K562 (cell line): ENCODE results near the gene GABRP. TPM values are rescaled to one million over a fixed set of nuclear protein-coding genes. Genes with fewer than 3 reads are reported as not detected.
A peak's percentile ranks its signal among the peaks of the same experiment; 100 is the strongest.

Experiments used
- ATAC-seq: fragments of 200-7000 bp; cut with Tn5 transposase; 3 replicates; pipeline ENCODE4 v1.9.1; 2020; ENCODE audit warnings: moderate library complexity
- BruUV-seq: library from RNA; stranded (reverse); fragments of 400-500 nt; replicated peaks from 2 replicates; lab custom pipeline; 2021; lab: Mats Ljungman, UMichigan
- CTCF ChIA-PET: fragments of 300-600 bp; formaldehyde crosslinking; extraction: SDS; loops from one replicate; lab custom pipeline; 2021; ENCODE audit warnings: low intra/inter-chr PET ratio; lab: Yijun Ruan, JAX
- POLR2A ChIA-PET: fragments of 300-600, 350-650 bp; sonication (Branson Sonifier 250); formaldehyde crosslinking; extraction: SDS; loops from one replicate; lab custom pipeline; 2021; ENCODE audit warnings: antibody characterized with exemption, inconsistent platforms; lab: Yijun Ruan, JAX
- DNase-seq, 4 experiments: peaks; one replicate each; pipeline versions ENCODE4 v3.0.0 to v3.0.0-alpha.2; 2011 to 2018; ENCODE audit warnings: low spot score in 3 of 4, mixed read lengths in 3 of 4; ENCODE audit errors: extremely low read depth in 1 of 4
- FAIRE-seq: peaks from 2 replicates; lab custom pipeline; 2011; peaks lifted over from hg19 to GRCh38; lab: Jason Lieb, UNC
- H2AFZ ChIP-seq: 2 replicates; pipeline ENCODE4 v1.6.0; 2011; ENCODE audit warnings: low read depth, low read length, control low read depth, inconsistent platforms
- H3K27ac ChIP-seq: fragments of 200-600 bp; 3 replicates; pipeline ENCODE4 v1.8.0; 2011; ENCODE audit warnings: low read depth, mild to moderate bottlenecking, control low read depth, inconsistent platforms, low read length, moderate library complexity, mixed read lengths; ENCODE audit errors: extremely low read depth
- H3K27me3 ChIP-seq, 2 experiments: fragments of 300-600 bp in 1 of 2; 2 replicates in 1 of 2; 3 replicates in 1 of 2; pipeline versions ENCODE4 v1.6.0 to v1.8.0; 2011; ENCODE audit warnings: inconsistent platforms in 2 of 2, low read length in 2 of 2, mild to moderate bottlenecking in 1 of 2, mixed read lengths in 1 of 2, moderate library complexity in 1 of 2; ENCODE audit not compliant: control insufficient read depth in 2 of 2, insufficient read depth in 2 of 2
- H3K36me3 ChIP-seq: fragments of 300-600 bp; 3 replicates; pipeline ENCODE4 v1.8.0; 2011; ENCODE audit warnings: mild to moderate bottlenecking, low read length, inconsistent platforms; ENCODE audit not compliant: control insufficient read depth, insufficient read depth
- H3K4me1 ChIP-seq, 2 experiments: fragments of 200-600 bp in 1 of 2; replicated peaks in 1 of 2; 2 replicates in 1 of 2; 3 replicates in 1 of 2; pipeline versions ENCODE4 v1.5.1 to v1.8.0; 2011; ENCODE audit warnings: inconsistent platforms in 2 of 2, low read length in 2 of 2, mild to moderate bottlenecking in 1 of 2, mixed read lengths in 1 of 2, moderate library complexity in 1 of 2; ENCODE audit not compliant: control insufficient read depth in 2 of 2, insufficient read depth in 2 of 2
- H3K4me2 ChIP-seq: 2 replicates; pipeline ENCODE4 v1.6.1; 2011; ENCODE audit warnings: low read length, control low read depth, inconsistent platforms, mixed read lengths; ENCODE audit not compliant: insufficient read depth
- H3K4me3 ChIP-seq: fragments of 200-600 bp; sonication (generic), shearing (Covaris generic); 2 replicates; pipeline ENCODE4 v1.5.1; 2016; ENCODE audit warnings: control low read depth, inconsistent platforms
- H3K79me2 ChIP-seq: fragments of 200-600 bp; 3 replicates; pipeline ENCODE4 v1.8.0; 2011; ENCODE audit warnings: low read length, inconsistent platforms; ENCODE audit not compliant: control insufficient read depth, insufficient read depth
- H3K9ac ChIP-seq, 2 experiments: 2 replicates each; pipeline versions ENCODE4 v1.6.0 to v1.6.1; 2011; ENCODE audit warnings: low read depth in 2 of 2, low read length in 2 of 2, control low read depth in 1 of 2, inconsistent platforms in 1 of 2, mild to moderate bottlenecking in 1 of 2, mixed read lengths in 1 of 2; ENCODE audit not compliant: insufficient read depth in 1 of 2
- H3K9me1 ChIP-seq: one replicate; pipeline ENCODE4 v1.6.0; 2011; ENCODE audit warnings: inconsistent platforms, mild to moderate bottlenecking, low read length, moderate library complexity; ENCODE audit not compliant: control insufficient read depth, insufficient read depth
- H3K9me3 ChIP-seq: replicated peaks from 2 replicates; pipeline ENCODE4 v1.5.1; 2011; ENCODE audit warnings: low read depth, low read length, inconsistent platforms; ENCODE audit not compliant: control insufficient read depth, insufficient read depth
- H4K20me1 ChIP-seq: replicated peaks from 2 replicates; pipeline ENCODE4 v1.6.1; 2011; ENCODE audit warnings: low read length, inconsistent platforms, mixed read lengths; ENCODE audit not compliant: control insufficient read depth, insufficient read depth
- ILK ChIP-seq: fragments of 450-650 bp; IDR thresholded peaks from 2 replicates; pipeline ENCODE4 v1.6.1; 2016; ENCODE audit warnings: missing genetic modification characterization, low read depth, mild to moderate bottlenecking, missing compliant biosample characterization, moderate library complexity, borderline replicate concordance
- MYC ChIP-seq, 2 experiments: fragments of 250-450 bp in 1 of 2; sonication (Bioruptor Pico) in 1 of 2; IDR thresholded peaks; 2 replicates each; pipeline versions ENCODE4 v1.5.1 to v1.6.1; 2012 to 2021; ENCODE audit warnings: low read depth in 2 of 2, borderline replicate concordance in 1 of 2, improper control_type of control experiment in 1 of 2, low read length in 1 of 2, mild to moderate bottlenecking in 1 of 2, moderate library complexity in 1 of 2
- ZFP1 ChIP-seq: fragments of 450-650 bp; formaldehyde crosslinking; IDR thresholded peaks from 2 replicates; pipeline ENCODE4 v1.4.0; 2020; ENCODE audit warnings: mild to moderate bottlenecking, mixed read lengths
- ZNF431 ChIP-seq: sonication (generic); formaldehyde crosslinking; IDR thresholded peaks from 2 replicates; pipeline ENCODE4 v1.8.0; 2022; ENCODE audit warnings: mild to moderate bottlenecking, missing genetic modification reagents
- WGBS: fragments of 100-300 bp; shearing (Covaris generic); methylation state at CpG from one replicate; pipeline ENCODE4 v1.1.6; 2016; ENCODE audit warnings: low coverage, mixed read lengths; ENCODE audit not compliant: insufficient coverage; ENCODE audit errors: missing lambda C conversion rate; 5-methylcytosine and 5-hydroxymethylcytosine counted together
- in situ Hi-C: fragments of 300-500 bp; cut with MboI; formaldehyde crosslinking; loops from 4 replicates; pipeline ENCODE4 v1.15.0; 2018; ENCODE audit warnings: inconsistent platforms, mixed read lengths
- intact Hi-C: fragments of 100-400 bp; cut with micrococcal nuclease; formaldehyde crosslinking; loops from 2 replicates; pipeline ENCODE4 v1.14.2; 2022
- polyA plus RNA-seq, 8 experiments: library from polyadenylated mRNA; depleted of rRNA in 4 of 8; stranded (reverse) in 5 of 8; unstranded in 3 of 8; fragments of >200 nt; fragmentation: Nextera tagmentation in 2 of 8; fragmentation: Illumina TruSeq in 1 of 8; extraction: Ambion mirVana in 2 of 8; extraction: Trizol in 1 of 8; gene quantifications; 2 replicates each; pipeline versions ENCODE4 v1.2.1 to v1.2.3, GENCODE V29; 2011 to 2014; ENCODE audit warnings: inconsistent platforms in 1 of 8, missing spikeins in 1 of 8
- total RNA-seq, 7 experiments: library from RNA; depleted of rRNA in 6 of 7; stranded (reverse); fragments of >200 nt in 6 of 7; fragmentation: Illumina TruSeq in 2 of 7; extraction: Trizol in 2 of 7; gene quantifications; 2 replicates each; pipeline versions ENCODE4 v1.2.1 to v1.2.3, GENCODE V29; 2011 to 2021; ENCODE audit warnings: low replicate concordance in 1 of 7

The GABRP gene
- total and polyA plus RNA-seq, 9 of the 15 experiments (the other 6 are each of a cell fraction or from before 2014, with no cell fraction given) = not detected

DNA sequence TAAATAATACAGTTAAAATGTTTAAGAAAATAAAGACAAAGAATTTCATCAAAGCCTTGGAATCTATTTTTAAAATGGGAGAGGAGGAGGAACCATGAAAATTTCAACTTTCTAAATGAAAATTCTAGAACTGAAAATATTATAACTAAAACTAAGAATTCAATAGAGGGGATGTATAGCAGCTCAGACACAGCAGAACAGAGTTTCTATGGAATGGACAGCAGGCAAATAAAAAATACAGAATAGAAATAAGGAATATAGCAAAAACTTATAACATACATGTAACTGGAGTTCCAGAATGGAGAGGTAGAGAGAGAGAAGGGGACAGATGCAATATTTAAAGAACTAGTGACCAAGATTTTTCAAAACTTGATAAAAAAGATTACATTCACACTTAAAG, 76.9 kb downstream of the GABRP start (continued):
- no peak for TF ChIP-seq ILK (tag)
- TF ChIP-seq MYC (IDR thresholded peaks at IDR 0.05; ENCODE audit: low read depth, low read length) = no peak
- TF ChIP-seq MYC (CRISPR knock-in tag; IDR thresholded peaks at IDR 0.05; ENCODE audit: borderline replicate concordance, low read depth) = no peak

DNA sequence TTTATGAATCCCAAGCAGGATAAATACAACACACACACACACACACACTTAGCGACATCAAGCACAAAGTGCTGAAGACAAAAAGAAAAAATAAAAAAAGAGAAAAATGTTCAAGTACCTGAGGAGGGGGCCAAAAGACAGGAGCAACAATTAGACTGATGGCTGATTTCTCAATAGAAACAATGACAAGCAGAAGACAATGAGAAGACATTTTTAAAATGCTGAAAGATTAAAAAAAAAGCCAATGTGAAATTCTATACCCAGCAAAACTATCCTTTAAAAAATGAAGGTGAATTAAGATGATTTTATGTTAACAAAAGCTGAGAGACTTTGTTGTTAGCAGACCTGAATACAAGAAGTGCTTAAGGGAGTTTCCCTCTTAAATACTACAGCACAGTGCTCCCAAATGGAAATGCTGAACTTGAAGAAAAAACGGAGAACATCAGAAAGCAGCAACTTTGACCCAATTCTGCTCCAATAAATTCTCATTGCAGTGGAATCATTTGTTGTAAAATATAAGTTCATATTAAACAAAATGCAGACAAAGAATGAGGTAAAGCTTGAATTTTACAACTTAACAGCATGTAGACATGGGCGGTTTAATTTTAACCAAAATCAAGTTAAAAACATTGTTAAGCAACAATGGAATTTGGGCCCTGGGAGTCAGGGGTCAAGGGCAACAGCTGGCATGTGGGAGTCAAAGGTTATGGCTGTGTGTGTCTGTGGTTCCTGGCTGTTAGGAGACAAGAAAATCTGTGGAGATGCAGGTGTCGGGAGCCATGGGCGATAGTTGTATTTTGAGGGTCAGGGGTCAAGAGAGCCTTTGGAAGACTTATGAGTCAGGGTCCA, 77.5 kb downstream of the GABRP start:
- POLR2A ChIA-PET = no interaction called here
- H3K4me3 ChIP-seq = no peak overlapping the region
- no peak for DNase-seq

More for the DNA sequence above, 77.5 kb downstream of the GABRP start:
- no peak overlapping the region for H3K9ac ChIP-seq
- intact Hi-C loops = no loop called here
- no peak overlapping the region for H3K27ac ChIP-seq
- H3K27me3 ChIP-seq = no peaks in the 10 kb centered on the region
- H4K20me1 ChIP-seq = no peaks in the 10 kb centered on the region
- no peak overlapping the region for H3K4me2 ChIP-seq
- ATAC-seq = no peak
- no peaks in the 10 kb centered on the region for H3K9me3 ChIP-seq
- TF ChIP-seq ZFP1 (CRISPR knock-in tag) (peak; percentile 79), ZNF431 (CRISPR knock-in tag) (no peak)
- TF ChIP-seq, all 486 proteins: peak for 1
- Histone ChIP-seq H3K4me1 (no peaks in the 10 kb centered on the region), H3K79me2 (no peaks in the 10 kb centered on the region), H3K9me1 (no peaks in the 10 kb centered on the region), H3K36me3 (no peaks in the 10 kb centered on the region), H2AFZ (no peak overlapping the region)
- no peak for FAIRE-seq
- WGBS = 11% methylated on average over 5 of the region's 5 CpGs
- CTCF ChIA-PET = no interaction called here
- BruUV-seq = no TSS peak
- in situ Hi-C loops = no loop called here
